ENCODE results near the gene MAML2.

DNA sequence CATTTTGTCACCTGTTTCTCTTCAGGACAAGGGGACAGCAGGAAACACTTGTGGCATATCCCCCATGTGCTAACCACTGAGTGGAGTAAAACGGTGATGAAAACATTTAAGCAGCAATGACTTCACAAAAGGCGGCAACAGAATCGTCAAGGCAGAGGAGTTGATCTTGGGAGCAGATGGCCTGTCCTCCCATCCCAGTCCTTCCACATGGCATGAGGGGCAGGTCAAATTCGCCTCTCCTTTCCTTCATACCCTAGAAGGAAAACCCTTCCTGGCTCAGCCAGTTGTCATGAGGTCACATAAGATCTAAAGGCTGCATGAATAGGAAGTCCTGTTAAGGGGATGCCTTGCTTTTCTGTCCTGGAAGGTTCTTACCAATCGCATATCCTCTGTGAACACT, 169.1 kb downstream of the MAML2 start:
- no peak for TF ChIP-seq EZH2 (IDR thresholded peaks at IDR 0.05)
- TF ChIP-seq, protein P1, sequence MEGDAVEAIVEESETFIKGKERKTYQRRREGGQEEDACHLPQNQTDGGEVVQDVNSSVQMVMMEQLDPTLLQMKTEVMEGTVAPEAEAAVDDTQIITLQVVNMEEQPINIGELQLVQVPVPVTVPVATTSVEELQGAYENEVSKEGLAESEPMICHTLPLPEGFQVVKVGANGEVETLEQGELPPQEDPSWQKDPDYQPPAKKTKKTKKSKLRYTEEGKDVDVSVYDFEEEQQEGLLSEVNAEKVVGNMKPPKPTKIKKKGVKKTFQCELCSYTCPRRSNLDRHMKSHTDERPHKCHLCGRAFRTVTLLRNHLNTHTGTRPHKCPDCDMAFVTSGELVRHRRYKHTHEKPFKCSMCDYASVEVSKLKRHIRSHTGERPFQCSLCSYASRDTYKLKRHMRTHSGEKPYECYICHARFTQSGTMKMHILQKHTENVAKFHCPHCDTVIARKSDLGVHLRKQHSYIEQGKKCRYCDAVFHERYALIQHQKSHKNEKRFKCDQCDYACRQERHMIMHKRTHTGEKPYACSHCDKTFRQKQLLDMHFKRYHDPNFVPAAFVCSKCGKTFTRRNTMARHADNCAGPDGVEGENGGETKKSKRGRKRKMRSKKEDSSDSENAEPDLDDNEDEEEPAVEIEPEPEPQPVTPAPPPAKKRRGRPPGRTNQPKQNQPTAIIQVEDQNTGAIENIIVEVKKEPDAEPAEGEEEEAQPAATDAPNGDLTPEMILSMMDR (IDR thresholded peaks at IDR 0.05) = no peak

Measured in neural progenitor cell (in vitro differentiated cells).